Activated T-cell treated with anti-CD3 and anti-CD28 coated beads for 48 hours (primary cell): ENCODE data around the gene GNB4.

Source experiments
- DNase-seq: peaks from one replicate; pipeline ENCODE4 v3.0.0-alpha.2; 2020; ENCODE audit warnings: low read depth

The GNB4 gene

DNA sequence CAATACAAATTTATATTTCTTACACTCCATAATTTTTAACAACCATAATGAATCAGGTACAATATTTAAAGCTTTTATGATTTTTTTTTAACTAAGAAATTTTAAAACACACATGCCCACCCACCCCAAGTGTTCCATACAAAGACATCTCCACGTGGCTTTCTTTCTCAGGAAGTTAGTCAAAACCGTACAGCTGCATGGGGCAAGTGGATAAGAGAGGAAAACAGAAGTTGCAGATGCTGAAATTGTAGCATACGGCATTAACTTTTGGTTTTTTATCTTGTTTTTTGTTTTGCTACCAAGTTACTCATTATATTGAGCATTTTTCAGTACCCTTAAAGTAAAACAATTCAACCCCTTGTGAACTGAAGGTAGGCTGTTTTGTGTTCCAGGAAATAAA, 14.8 kb downstream of the GNB4 start:
- no peak for DNase-seq

- DNase-seq, result no peak
These were observed 18.8 kb downstream of the GNB4 start for GRCh38 chr3:179432451-179432850.

GRCh38 chr3:179432021-179432420, 19.2 kb downstream of the GNB4 start:
- DNase-seq, result no peak

- DNase-seq, result no peak
These were observed 20.9 kb downstream of the GNB4 start for GRCh38 chr3:179430277-179430870.

DNA sequence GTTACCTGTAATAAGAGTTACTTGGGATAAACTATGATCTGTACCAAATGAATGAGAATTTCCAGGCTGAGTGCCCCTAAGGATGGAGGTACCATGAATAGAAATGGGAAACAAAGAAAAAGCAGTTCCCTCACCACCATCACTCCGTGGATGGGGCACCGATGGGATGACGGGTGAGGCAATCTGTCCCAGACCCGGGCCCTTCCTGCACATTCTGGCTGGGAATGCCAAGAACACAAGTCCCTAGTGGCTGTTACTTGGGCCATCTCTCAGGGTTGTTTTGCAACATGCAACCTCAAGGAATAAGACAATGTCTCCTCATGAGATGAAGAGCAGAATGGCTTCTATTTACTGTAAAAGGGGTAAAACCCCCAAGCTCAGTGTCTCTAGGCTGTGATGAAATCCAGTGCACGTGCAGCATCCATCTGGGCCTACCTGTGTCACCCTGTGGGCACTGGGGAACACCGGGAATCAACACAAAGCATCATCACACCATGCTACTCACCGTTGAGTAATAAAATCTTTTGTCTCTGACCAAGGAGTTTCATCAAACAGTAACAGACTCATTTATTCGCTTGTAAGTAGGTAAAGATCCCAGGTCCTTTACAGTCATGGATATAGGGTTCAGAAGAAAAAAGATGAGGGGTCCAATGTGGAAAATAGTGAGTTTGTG, 22.3 kb downstream of the GNB4 start:
- DNase-seq, result no peak

DNA sequence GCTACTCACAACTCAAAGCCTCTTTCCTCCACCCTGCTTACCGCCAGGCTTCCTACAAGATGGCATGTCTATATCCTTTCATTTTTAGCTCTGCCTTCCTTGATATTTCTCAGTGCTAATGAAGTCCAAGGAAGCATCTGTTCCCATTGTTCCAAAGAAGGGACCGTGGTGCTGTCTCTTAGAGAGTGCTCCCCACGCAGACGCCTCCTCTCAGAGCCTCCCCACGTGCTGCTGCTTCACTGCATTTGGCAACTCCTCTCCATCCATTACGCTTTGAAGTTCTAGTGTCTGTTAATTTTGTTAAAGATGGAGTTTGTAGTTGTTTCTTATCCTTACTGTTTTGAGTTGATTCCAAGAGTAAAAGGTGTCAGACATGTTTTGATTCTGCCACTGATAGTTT, 26.2 kb downstream of the GNB4 start:
- no peak for DNase-seq

DNA sequence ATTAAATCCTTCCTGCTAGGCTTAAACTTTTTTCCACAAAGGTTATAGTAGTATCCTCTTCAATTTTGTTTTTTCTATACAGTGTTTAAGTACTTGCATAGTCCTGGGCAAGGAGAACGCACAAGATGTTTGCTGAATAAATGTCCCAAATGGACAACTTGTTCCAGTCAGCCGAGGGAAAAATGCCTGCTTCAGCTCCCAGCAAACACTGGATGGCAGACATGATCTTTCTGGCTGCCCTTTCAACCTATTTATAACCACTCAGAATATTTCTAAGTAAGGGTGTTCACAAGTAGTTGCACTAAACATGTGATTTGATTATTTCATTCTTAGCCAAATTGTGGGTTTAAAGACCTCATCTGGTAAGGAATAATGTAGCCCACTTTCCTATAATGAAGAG, 29.8 kb downstream of the GNB4 start:
- no peak for DNase-seq

DNA sequence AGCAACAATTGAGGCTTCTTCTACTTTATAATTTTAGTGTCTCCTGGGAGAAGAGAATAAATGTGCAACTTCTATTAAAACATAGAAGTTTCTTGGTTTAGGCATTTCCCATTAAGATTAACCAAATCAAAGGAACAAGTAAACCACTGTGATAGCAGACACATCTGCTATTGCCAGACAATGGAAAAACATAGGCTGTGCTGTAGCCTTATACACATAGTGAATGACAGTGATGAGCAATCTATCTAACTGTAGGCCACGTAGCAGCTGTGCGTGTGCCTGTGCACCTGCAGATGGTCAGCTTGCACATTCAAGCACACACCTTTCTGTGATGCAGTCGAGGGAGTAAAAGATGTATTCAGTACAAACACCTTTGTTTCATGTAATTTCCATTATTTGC, 32.7 kb downstream of the GNB4 start:
- DNase-seq, result no peak

DNA sequence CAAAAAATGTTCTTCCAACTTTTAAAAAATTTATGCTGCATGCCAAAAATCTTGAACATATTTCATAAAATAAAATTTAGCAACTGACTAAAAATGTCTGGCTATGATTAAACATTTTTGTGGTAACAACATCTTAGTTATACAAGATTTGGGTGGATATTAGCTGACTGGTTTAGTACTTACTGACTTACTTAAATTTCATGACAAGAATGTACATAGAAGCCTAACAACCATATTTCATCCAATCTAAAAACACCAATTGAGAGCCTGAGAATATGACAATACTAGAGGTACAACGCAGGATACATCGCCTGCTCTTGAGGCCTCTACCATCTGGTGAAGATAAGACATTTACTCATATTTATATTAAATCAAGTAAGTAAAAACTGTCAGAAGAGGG, 34.6 kb downstream of the GNB4 start:
- DNase-seq, result no peak

DNA sequence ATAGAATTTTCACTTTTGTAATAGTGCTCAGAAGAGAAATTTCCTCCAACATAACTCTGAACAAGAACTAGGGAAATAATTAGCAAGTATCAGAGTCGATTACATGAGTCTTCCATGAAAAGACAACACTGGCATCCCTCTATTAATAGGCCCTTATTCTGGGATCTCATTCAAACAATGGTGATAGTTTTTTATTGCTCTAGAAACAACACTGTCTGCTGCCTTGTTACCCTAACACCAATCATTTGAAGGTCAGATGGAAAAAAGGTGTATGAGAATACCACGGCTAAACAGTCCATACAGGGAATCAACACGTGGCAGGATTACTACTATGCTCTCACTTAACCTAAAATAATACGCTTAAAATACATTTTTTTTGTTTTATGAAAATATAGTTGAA, 35.9 kb downstream of the GNB4 start:
- DNase-seq, result no peak

GRCh38 chr3:179414804-179415203, 36.5 kb downstream of the GNB4 start:
- DNase-seq, result no peak

DNA sequence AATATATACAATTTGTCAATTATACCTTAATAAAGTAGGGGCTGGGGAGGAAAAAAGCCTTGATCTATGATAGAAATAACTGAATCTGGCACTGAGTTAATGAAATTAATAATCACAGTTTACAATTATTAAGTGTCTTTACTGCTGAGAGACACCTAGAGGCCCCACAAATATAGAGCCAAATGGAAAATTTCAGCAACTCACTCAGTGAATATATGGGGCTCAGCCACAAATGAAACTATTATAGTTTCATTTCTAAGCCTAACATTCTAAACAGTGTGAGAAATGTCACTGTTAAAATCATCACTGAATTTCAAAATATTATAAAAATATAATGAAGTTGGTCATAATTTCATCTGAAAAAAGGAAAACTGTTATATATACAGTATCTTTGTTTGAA, 40.3 kb downstream of the GNB4 start:
- DNase-seq, result no peak

DNA sequence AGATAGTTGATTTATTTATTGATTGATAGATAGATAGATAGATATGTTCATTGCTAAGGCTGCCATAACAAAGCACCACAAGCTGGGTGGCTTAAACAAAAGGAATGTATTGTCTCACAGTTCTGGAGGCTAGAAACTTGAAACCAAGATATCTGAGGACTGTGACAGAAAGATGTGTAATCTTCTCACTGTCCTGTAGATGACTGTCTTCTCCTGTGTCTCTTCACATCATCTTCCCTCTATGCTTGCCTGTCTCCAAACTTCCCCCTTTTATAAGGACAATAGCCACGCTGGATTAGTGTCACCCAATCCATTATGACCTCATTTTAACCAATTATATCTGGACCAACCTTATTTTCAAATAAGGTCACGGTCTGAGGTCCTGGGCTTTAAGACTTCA, 40.9 kb downstream of the GNB4 start:
- no peak for DNase-seq

DNA sequence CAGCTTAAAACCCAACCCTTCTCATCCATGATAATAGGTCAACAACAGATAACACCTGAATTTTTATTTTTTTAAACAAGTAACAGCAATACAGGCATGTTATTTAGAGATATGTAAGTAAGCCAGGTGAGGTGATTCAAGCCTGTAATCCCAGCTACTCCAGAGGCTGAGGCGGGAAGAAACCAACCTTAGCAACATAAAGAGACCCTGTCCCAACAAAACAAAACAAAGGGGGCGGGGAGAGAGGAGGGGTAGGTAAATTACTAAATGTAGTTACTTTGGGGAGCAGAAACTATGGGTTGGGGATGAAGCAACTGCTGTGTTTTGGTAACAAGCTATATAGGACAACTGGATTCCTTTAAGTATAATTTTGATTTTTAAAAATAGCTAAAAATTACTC, 47.0 kb downstream of the GNB4 start:
- DNase-seq, result no peak

DNA sequence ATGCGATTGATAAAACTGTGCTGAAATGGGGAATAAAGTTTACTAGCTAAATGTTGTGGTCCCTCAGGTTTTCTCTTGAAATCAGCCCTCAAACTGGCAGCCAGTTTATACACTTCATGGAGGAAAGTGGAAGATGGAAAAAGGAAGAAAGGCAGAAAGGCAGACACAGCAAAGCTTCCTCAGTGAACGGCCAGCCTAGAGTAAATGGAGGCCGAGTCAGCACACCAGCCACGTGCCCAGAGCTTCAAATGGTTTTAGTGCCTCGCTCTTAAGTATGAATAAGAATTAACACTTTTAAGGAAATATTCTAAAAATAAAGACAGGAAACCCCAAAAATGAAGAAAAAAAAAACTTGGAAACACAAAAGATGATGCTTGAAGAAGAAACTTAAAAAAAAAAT, 48.3 kb downstream of the GNB4 start:
- no peak for DNase-seq

GRCh38 chr3:179401561-179401960, 49.7 kb downstream of the GNB4 start:
- DNase-seq, result no peak

DNA sequence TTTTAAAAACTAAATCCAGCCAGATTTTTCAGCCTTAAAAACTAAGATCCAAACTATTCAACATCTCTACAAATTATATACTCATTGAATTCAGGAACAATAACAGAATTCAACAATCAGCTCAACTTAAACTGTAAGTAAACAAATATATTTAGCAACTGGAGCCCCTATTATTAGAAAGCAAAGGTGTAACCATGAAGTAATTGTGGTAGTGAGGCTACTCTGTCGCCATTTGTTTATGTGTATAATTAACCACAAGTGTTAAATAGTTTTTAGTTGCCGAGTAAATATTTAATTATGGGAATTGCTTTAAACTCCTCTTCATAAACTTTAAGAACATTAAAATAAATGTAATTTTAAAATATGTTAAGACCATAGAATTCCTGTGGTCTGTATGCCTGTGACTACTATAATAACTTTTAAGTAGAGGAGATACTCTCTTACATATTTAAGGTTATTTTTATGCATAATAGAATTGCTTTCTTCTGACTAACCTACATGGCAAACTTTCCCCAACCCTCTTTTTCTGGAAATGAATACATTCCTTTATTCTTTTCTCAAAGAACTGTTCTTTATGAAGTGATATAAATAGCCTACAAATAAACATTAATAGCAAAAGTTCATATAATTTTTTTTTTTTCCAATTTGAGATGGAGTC, 52.6 kb downstream of the GNB4 start:
- no peak for DNase-seq

GRCh38 chr3:179391906-179392305, 59.4 kb downstream of the GNB4 start:
- no peak for DNase-seq

DNA sequence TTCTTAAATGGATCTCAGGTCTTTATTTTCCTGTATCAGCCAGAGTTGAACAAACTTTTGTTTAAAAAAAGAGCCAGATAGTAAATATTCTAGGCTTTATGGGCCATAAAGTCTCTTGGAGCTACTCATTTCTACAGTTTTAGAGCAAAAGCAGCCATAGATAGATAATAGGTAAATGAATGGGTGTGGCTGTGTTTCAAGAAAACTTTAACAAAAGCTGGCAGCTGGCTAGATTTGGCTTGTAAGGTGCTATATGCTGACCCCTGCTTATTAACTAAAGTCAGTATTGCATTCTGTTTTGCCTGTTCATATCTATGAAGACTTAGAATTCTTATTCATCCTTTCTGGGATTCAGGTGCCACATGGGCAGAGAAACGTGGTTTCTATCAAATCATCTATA, 74.8 kb downstream of the GNB4 start:
- no peak for DNase-seq

DNA sequence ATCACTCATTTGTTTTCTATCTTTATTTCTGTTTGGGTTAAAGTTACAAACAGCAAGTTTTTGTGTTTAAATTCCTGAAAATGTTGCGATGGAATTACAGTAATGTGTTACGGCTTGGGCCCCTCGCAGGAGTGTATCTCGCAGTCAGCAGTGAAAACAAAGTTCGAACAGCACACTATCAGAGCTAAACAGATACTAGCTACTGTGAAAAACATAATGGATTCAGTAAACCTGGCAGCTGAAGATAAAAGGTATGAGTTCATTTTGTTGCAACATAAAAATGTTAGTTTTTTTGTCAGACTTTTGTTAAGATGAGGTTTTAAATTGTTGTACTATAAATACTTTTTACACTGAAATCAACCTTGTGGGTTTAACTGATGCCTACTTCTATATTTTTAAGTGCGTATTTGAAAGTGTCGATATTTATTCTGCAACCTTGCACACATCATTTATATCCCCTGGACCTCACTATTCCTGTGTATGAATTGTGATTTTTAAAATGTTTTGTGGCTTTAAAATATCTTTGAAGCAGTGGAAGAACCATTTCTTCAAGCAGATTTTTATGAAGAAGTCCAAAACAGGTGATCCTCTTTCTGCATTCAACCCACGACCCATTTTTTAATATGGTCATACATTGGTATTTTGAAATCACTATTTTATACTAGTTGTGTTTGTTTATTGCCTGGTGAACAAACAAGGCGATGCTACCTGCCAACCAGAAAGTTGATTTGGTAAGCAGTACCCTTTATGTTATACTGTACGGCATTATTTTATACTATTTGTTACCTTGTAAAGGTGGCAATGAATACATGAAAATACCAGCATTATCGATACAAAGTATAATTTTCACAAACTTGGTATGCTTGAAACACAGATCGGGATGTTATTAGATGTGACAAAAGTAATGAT, 75.9 kb downstream of the GNB4 start:
- no peak for DNase-seq

GRCh38 chr3:179373938-179374337, 77.3 kb downstream of the GNB4 start:
- DNase-seq, result no peak

- DNase-seq, result no peak
These were observed 81.6 kb downstream of the GNB4 start for GRCh38 chr3:179369621-179370020.

- DNase-seq, result no peak
These were observed 87.9 kb downstream of the GNB4 start for GRCh38 chr3:179363332-179363731.
